Activated CD8-positive, alpha-beta memory T cell treated with anti-CD3 and anti-CD28 coated beads for 48 hours (primary cell): Measurements from ENCODE around the gene RTL1.

ENCODE experiments used
- DNase-seq, 3 experiments: peaks; one replicate each; pipeline ENCODE4 v3.0.0-alpha.2; 2020; ENCODE audit warnings: low read depth in 2 of 3, low spot score in 2 of 3

RTL1 gene

GRCh38 chr14:100835548-100836310 is 67.8 kb downstream of the RTL1 start:
- no peak for DNase-seq

- DNase-seq = no peak
Measured at GRCh38 chr14:100834794-100835547, 68.6 kb downstream of the RTL1 start.

GRCh38 chr14:100834082-100834793 is 69.3 kb downstream of the RTL1 start:
- no peak for DNase-seq

GRCh38 chr14:100832311-100832960 is 71.1 kb downstream of the RTL1 start:
- no peak for DNase-seq

GRCh38 chr14:100830681-100831080 is 72.8 kb downstream of the RTL1 start:
- no peak for DNase-seq
